ENCODE data around the gene MINDY4.

The MINDY4 gene

DNA sequence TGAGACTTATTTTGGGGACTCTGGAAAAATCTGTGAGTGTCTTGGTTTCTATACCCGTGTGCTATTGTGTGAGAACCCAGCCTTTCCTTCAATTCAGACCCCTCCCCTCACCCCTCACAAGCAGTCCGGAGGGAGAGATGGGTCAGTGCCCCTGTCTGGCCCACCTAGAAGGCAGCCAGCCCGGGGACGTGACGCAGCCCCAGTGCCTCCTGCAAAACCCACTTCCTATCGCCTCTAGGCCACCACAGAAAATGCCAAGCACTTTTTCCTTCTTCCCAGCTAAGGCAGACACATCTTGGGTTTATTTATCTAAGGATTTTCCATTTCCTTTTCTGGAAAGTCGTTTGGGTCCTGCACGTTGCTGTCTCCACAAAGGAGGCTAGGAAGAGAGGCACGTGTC is 128.8 kb downstream of the MINDY4 start:
- no peaks in the 10 kb centered on the region for H3K36me3 Mint-ChIP-seq (ENCODE audit: low read depth)
- H3K9me3 Mint-ChIP-seq, result no peaks in the 10 kb centered on the region
- no peaks in the 10 kb centered on the region for H3K27me3 Mint-ChIP-seq (ENCODE audit: low read depth)
- no peak overlapping the region for H3K4me3 Mint-ChIP-seq
- H3K27ac Mint-ChIP-seq, result no peak overlapping the region
- H3K4me1 Mint-ChIP-seq (ENCODE audit: low read depth), result peaks cover 2% of the 10 kb centered on the region

DNA sequence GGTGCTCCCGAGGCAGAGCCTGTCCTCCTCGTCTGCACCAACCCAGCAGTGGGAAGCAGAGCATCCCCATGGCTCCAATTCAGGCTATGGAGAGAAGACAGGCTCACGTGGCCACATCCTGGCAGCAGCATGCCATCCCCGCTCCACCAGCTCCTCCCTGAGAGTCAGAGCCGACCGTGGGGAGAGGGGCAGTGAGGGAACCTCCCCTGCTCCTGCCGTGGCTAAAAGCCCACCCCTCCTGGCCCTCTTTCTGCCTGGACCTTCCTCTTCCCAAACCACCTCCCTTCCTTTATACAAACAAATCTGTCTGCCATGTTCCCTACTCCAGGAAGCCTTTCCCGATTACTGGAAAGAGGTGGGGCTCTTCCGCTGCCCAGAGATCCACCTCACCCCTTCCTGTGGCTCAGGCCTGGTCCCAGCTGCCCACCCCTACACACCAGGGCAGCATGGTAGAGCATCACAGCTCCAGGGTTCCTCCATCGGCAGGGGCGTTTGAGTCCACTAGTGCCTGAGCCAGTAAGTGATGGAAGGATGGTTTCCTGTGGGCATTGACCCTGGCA is 129.7 kb downstream of the MINDY4 start:
- H3K36me3 Mint-ChIP-seq (ENCODE audit: low read depth), result no peaks in the 10 kb centered on the region
- no peak overlapping the region for H3K27ac Mint-ChIP-seq
- no peaks in the 10 kb centered on the region for H3K27me3 Mint-ChIP-seq (ENCODE audit: low read depth)
- H3K9me3 Mint-ChIP-seq, result no peaks in the 10 kb centered on the region
- H3K4me1 Mint-ChIP-seq (ENCODE audit: low read depth), result peaks cover 2% of the 10 kb centered on the region
- H3K4me3 Mint-ChIP-seq, result no peak overlapping the region

DNA sequence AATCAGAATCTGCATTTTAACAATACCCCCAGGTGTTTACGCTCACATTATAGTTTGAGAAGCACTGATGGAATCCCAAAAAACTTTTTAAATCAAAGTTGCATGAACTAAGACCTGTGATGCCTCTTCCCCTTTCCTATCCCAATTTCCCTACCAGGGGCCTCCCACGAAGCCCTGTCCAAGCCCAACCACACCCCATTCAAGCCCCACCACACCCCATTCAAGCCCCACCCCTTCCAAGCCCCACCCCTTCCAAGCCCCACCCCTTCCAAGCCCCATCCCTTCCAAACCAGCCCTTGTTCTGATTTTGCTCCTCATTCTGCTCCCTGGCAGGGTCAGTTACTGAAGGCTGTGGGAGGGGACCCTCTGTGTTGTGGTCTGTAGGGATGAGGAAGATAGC is 130.6 kb downstream of the MINDY4 start:
- no peaks in the 10 kb centered on the region for H3K36me3 Mint-ChIP-seq (ENCODE audit: low read depth)
- peaks cover 2% of the 10 kb centered on the region for H3K4me1 Mint-ChIP-seq (ENCODE audit: low read depth)
- H3K9me3 Mint-ChIP-seq, result no peaks in the 10 kb centered on the region
- H3K4me3 Mint-ChIP-seq, result no peak overlapping the region
- no peak overlapping the region for H3K27ac Mint-ChIP-seq
- no peaks in the 10 kb centered on the region for H3K27me3 Mint-ChIP-seq (ENCODE audit: low read depth)

DNA sequence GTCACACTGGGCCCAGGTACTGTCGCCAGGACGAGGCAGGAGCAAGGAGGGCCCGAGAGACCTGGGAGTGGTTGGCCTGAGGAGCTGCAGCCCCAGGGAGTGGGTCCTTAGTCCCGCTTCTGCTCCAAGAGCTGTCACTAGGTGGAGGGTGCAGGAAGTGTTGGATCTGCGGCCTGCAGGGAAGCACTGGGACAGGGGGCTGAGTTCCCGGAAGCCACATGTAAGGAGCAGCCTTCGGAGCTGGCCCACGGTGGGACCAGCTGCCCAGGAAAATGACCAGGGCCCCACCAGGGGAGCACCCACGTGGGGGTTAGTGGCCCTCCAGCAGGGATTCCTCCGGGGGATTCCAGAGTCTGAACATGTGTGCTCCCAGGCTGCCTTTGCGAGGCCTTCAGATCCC is 131.2 kb downstream of the MINDY4 start:
- peaks cover 2% of the 10 kb centered on the region for H3K4me1 Mint-ChIP-seq (ENCODE audit: low read depth)
- no peaks in the 10 kb centered on the region for H3K9me3 Mint-ChIP-seq
- H3K27me3 Mint-ChIP-seq (ENCODE audit: low read depth), result no peaks in the 10 kb centered on the region
- no peaks in the 10 kb centered on the region for H3K36me3 Mint-ChIP-seq (ENCODE audit: low read depth)
- no peak overlapping the region for H3K27ac Mint-ChIP-seq
- no peak overlapping the region for H3K4me3 Mint-ChIP-seq

DNA sequence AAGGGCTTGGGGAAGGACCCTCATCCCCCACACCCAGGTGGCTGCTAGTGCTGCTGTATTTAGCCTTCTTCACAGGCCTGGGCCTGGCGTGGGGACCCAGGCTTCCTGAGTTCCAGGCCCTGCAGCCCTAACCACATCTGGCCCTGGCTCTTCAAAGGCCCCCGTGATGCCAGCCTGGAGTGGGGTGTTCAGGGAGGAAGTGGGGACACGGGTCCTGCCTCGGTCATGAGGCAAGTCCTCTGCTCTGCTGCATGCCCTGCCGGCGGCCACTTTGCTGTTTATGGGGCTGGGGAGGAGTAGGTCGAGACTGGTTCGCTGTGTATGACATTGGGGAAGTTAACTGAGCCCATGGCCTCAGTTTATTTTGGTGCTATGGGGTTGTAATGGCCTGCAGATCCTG is 131.9 kb downstream of the MINDY4 start:
- Mint-ChIP-seq H3K27ac (no peak overlapping the region), H3K9me3 (no peaks in the 10 kb centered on the region)

DNA sequence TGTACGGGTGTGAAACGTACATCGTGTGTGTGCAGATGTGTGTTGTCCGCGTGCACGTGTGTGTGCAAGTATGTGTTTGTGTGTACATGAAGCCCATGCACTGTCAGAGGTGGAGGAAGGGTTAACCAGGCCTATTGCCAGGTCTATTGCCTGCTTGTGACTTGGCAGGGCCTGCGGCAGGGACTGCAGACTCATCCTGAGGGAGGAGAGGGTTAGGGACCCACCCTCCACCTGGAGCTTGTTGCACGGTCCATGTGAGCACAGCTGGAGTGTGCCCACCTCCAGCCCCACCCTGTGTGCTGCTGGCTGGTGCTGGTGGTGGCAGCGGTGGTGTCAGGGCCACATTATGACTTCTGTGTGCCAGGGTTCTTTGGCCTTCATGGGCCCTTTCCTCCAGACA is 133.3 kb downstream of the MINDY4 start:
- H3K27ac Mint-ChIP-seq, result no peak overlapping the region
- no peak overlapping the region for H3K4me3 Mint-ChIP-seq
- peaks cover 2% of the 10 kb centered on the region for H3K4me1 Mint-ChIP-seq (ENCODE audit: low read depth)
- H3K36me3 Mint-ChIP-seq (ENCODE audit: low read depth), result no peaks in the 10 kb centered on the region
- no peaks in the 10 kb centered on the region for H3K9me3 Mint-ChIP-seq
- H3K27me3 Mint-ChIP-seq (ENCODE audit: low read depth), result no peaks in the 10 kb centered on the region

More for the DNA sequence above, 131.9 kb downstream of the MINDY4 start:
- no peaks in the 10 kb centered on the region for H3K27me3 Mint-ChIP-seq (ENCODE audit: low read depth)
- H3K4me3 Mint-ChIP-seq, result no peak overlapping the region
- H3K36me3 Mint-ChIP-seq (ENCODE audit: low read depth), result no peaks in the 10 kb centered on the region
- peaks cover 2% of the 10 kb centered on the region for H3K4me1 Mint-ChIP-seq (ENCODE audit: low read depth)

DNA sequence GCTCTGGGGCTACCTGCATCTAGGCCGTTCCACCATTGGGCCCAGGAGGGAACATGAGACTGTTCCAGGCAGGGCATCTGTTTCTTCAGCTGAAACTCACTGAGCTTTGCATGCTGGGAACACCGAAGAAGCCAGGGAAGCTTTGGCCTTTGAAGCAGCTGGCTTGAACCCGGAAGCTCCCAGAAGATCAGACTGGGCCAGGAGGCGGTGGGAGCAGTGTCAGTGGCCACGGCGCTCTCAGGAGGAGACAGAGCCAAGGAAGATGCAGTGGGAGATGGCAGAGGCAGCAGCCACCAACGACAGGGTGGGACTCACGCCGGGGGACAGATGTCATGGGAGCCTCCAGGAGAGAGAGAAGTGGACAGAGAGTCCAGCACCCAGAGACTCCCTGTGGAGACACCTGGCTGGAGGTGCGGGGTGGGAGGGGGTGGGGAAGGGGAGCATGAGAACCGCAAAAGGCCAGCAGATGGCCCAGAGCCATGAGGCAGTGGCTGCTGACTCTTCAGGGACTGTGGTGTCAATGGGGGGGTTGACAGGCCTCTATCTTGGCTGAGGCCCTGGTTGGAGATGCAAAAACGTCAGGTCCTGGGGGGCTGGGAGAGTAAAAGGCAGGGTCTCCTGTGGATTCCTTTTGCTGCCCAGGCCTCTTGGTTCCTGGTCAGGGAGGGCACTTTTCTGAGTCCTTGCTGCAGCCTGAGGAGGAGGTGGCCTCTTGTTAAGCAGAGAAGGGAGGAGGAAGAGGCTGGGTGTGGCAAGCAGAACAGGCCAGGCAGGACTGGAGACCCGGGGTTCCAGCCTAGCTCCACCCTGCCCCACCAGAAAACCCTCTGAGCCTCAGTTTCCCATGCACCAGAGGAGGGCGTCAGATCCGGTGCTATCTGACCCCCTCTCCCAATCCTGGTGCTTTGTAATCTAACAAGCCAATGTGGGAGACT is 134.1 kb downstream of the MINDY4 start:
- no peak overlapping the region for H3K4me3 Mint-ChIP-seq

DNA sequence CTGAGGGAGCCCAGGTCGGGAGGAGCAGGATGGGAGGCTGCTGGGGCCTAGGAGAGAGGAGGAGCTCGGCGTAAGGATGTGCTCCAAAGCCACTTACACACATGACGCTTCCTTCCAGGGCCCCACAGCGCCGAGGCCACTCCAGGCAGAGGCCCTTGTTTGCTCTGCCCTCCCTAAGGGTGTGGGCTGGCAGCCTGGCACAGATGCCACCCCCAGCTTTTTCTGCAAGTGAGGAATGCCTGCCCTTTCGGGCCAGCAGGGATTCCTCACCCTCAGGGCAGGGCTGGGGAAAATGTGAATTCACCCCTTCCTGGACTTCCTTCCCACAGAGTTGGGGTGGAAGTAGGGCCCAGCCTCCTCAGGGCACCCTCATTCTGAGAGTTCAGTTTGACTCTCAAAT is 134.8 kb downstream of the MINDY4 start:
- no peak overlapping the region for H3K27ac Mint-ChIP-seq
- H3K4me1 Mint-ChIP-seq (ENCODE audit: low read depth), result peaks cover 2% of the 10 kb centered on the region
- H3K36me3 Mint-ChIP-seq (ENCODE audit: low read depth), result no peaks in the 10 kb centered on the region
- no peaks in the 10 kb centered on the region for H3K9me3 Mint-ChIP-seq
- H3K4me3 Mint-ChIP-seq, result no peak overlapping the region
- no peaks in the 10 kb centered on the region for H3K27me3 Mint-ChIP-seq (ENCODE audit: low read depth)

More for the DNA sequence above, 134.1 kb downstream of the MINDY4 start:
- Mint-ChIP-seq H3K36me3 (ENCODE audit: low read depth) (no peaks in the 10 kb centered on the region), H3K4me1 (ENCODE audit: low read depth) (peaks cover 2% of the 10 kb centered on the region), H3K9me3 (no peaks in the 10 kb centered on the region), H3K27ac (no peak overlapping the region), H3K27me3 (ENCODE audit: low read depth) (no peaks in the 10 kb centered on the region)

DNA sequence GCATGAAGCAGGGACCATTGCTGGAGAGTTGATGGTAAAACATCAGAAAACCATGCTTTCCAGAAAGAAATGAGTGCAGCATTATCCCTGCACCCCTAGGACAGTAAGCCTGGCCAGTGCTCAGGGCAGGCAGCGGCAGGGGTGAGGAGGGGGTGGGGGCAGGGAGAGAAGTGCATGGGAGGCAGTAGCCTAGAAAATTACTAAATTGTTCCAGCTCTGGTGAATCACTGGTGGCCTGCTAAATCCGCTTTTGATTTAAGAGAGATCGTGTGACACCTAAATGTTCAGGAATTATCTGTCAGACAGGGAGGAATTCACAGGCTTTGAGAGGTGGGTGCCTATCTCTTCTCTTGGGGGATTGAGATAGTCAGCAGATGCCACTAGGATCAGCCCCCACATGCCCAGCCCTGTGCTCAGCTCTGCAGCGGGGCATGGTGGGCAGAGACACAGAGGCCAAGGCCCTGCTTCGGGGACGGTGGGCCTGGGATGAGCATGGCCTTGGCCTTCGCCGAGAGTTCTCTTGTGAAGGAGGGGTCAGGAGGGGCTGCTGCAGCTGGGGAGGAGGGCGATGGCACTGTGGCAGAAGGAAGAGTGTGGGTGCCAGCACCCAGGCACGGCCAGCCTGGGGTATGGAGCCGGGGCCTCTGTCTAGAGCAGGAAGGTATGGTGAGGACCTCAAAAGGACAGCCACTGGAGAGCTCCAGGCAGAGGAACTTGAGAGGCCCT is 135.5 kb downstream of the MINDY4 start:
- Mint-ChIP-seq H3K27ac (no peak overlapping the region), H3K9me3 (no peaks in the 10 kb centered on the region), H3K4me1 (ENCODE audit: low read depth) (no peaks in the 10 kb centered on the region), H3K4me3 (no peak overlapping the region), H3K27me3 (ENCODE audit: low read depth) (no peaks in the 10 kb centered on the region), H3K36me3 (ENCODE audit: low read depth) (no peaks in the 10 kb centered on the region)

DNA sequence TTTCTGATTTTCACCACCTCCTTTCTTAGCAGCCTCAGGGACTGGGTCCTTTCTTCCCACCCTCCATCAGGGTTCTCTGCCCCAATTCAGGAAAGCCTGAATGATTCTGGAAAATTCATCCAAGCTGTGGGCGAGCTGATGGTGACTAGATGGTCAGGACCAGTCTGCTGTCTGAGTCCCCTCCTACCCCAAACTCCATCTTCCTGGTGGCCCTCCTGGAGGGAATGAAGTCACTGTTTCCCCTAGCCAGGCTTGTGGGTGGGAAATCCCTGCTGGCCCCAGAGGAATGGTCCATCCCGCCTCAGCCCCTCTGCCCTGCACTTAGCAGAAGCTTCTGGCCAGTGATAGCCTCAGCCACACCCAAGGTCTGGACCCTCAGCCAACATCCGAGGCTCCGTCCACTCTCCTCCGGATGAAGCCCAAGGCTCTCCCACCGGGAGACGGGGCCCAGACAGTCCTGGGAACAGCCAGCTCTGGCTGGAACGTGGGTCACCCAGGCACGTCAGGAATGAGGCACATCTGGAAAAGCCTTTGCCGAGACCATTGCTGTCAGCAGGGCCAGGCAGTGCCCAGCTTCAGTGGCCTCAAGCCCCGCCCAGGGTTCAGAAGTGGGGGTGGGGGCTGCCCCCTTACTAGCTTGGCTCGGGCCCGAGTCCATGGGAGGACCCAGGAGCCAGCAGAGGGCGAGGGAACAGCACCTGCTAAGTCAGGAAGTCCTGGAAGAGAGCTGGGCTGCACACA is 136.5 kb downstream of the MINDY4 start:
- Mint-ChIP-seq H3K27me3 (ENCODE audit: low read depth) (no peaks in the 10 kb centered on the region), H3K9me3 (no peaks in the 10 kb centered on the region), H3K27ac (no peak overlapping the region), H3K36me3 (ENCODE audit: low read depth) (no peaks in the 10 kb centered on the region), H3K4me1 (ENCODE audit: low read depth) (no peaks in the 10 kb centered on the region), H3K4me3 (no peak overlapping the region)

DNA sequence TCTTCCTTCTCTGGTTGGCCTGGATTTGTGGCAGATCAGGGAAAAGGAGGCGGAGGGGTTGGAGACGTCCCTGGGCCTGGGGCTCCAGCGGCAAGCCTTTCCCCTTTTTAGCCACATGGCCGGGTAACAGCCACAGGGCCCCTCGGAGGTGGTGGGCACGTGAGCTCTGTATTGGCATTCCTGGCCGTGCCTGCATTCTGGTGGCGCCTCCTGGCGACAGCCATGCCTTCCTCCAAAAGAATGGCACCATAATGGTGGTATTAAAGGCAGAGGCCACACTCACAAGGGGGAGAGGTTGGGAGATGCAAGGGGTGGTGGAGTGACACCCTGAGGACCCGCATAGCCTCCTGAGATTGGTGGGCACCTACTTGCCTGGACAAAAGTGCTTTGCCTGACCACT is 137.5 kb downstream of the MINDY4 start:
- Mint-ChIP-seq H3K27me3 (ENCODE audit: low read depth) (no peaks in the 10 kb centered on the region), H3K4me3 (no peak overlapping the region), H3K9me3 (no peaks in the 10 kb centered on the region), H3K27ac (no peak overlapping the region), H3K4me1 (ENCODE audit: low read depth) (no peaks in the 10 kb centered on the region), H3K36me3 (ENCODE audit: low read depth) (no peaks in the 10 kb centered on the region)

DNA sequence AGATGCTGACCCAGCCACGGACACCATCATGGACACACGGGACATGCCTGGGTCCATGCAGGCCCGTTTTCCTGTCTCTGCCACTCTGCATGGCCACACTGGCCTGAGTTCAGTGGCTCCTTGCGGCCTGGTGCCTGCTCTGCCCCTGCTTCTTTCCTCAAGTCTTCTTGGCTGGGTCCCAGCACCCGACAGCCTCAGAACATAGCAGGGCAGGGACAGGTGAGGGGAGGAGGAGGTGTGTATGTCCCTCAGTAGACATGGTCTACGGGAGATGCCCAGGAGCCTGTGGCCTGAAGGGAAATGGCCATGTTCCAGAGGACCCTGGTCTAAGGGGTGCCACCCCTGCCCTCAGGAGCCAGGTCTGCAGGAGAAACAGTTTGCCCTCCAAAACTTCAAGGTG is 138.2 kb downstream of the MINDY4 start:
- no peaks in the 10 kb centered on the region for H3K27me3 Mint-ChIP-seq (ENCODE audit: low read depth)
- no peak overlapping the region for H3K27ac Mint-ChIP-seq
- no peaks in the 10 kb centered on the region for H3K36me3 Mint-ChIP-seq (ENCODE audit: low read depth)
- no peak overlapping the region for H3K4me3 Mint-ChIP-seq
- H3K9me3 Mint-ChIP-seq, result no peaks in the 10 kb centered on the region
- no peaks in the 10 kb centered on the region for H3K4me1 Mint-ChIP-seq (ENCODE audit: low read depth)

DNA sequence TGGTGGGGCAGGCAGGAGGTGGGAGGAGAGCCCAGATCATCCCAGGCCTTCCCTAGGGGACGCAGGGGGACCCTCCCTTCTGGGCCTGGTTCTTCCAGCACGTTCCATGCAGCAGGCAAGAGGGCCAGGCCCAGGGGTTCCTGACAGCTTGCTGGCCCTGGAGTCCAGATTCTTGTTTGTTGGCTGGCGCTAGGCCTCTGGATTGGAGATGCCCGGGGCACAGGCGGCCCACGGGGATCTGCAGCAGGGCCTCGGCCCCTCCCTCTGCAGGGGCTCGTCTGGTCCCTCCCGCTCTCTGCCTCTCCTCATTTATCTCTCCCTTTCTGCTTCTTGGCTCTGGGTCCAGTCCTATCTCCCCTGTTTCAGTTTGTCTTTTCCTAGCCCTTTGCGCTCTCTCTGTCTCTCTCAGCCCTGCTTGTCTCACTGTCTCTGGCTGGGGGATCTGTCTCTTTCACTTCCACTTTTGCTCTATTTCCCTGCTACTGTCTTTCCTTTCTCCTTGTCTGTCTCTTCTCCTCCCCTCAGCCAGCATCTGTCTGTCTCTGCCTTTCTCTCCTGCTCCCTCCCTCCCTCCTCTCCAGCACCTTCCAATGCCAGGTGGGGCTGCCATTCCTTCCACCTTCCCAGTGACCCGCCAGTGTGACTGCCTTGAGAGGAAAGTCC is 139.3 kb downstream of the MINDY4 start:
- Mint-ChIP-seq H3K36me3 (ENCODE audit: low read depth) (no peaks in the 10 kb centered on the region), H3K4me1 (ENCODE audit: low read depth) (no peaks in the 10 kb centered on the region), H3K27ac (no peak overlapping the region), H3K9me3 (no peaks in the 10 kb centered on the region), H3K4me3 (no peak overlapping the region), H3K27me3 (ENCODE audit: low read depth) (no peaks in the 10 kb centered on the region)

DNA sequence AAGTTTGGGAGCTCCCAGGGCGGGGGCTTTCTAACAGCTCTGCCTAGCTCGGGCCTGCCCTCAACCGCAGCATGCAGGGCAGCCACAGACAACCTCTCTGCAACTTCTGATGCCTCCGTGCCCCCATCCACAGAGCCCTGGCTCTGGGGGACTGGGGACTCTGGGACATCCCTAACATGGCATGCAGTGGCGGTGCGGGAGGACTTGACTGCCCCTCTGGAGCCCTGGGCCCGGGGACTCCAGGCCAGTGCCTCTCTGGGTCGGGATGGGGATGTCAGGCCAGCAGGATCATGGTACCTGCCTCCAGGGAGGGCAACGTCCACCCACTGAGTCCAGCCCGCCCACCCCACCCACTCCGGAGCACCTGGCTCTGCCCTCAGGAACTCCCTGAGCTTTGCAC is 139.9 kb downstream of the MINDY4 start:
- H3K4me1 Mint-ChIP-seq (ENCODE audit: low read depth), result no peaks in the 10 kb centered on the region
- no peak overlapping the region for H3K27ac Mint-ChIP-seq
- no peaks in the 10 kb centered on the region for H3K36me3 Mint-ChIP-seq (ENCODE audit: low read depth)
- H3K9me3 Mint-ChIP-seq, result no peaks in the 10 kb centered on the region
- H3K27me3 Mint-ChIP-seq (ENCODE audit: low read depth), result no peaks in the 10 kb centered on the region
- H3K4me3 Mint-ChIP-seq, result no peak overlapping the region
